IMR-90 (cell line): ENCODE measurements around the gene OR51F2.

Experiments
- CEBPB ChIP-seq: IDR thresholded peaks from 2 replicates; pipeline ENCODE4 v1.6.1; 2012; ENCODE audit warnings: low read depth, low read length, improper control_type of control experiment
- CTCF ChIP-seq: conservative IDR thresholded peaks from 2 replicates; pipeline ENCODE4 v1.5.1; 2012; ENCODE audit warnings: mild to moderate bottlenecking, low read depth, low read length, improper control_type of control experiment
- FOS ChIP-seq: fragments of 150-350 bp; IDR thresholded peaks from 2 replicates; pipeline ENCODE4 v1.6.1; 2016; ENCODE audit warnings: low read depth, low read length
- MAZ ChIP-seq: IDR thresholded peaks from 2 replicates; pipeline ENCODE4 v1.6.1; 2012; ENCODE audit warnings: low read depth, mild to moderate bottlenecking, low read length, improper control_type of control experiment, moderate library complexity, borderline replicate concordance
- MXI1 ChIP-seq: IDR thresholded peaks from 2 replicates; pipeline ENCODE4 v1.6.1; 2012; ENCODE audit warnings: low read depth, mild to moderate bottlenecking, low read length, moderate library complexity, borderline replicate concordance
- POLR2A ChIP-seq: IDR thresholded peaks from 2 replicates; pipeline ENCODE4 v1.6.1; 2012; ENCODE audit warnings: mild to moderate bottlenecking, low read depth, low read length

- TF ChIP-seq CTCF (no peak), POLR2A (no peak), MXI1 (no peak), CEBPB (no peak), MAZ (no peak), FOS (no peak)
Observed at GRCh38 chr11:4848908-4849532, 27.9 kb downstream of the OR51F2 start, which contains the start of gene OR51S1.
